HG03457 (cell line): ENCODE measurements around the gene GPR15LG.
"Not testable (repeated sequence)": the region's sequence is repeated elsewhere in the genome, so short reads cannot be mapped to it uniquely, and the experiment has no call there.

Experiments
- ATAC-seq: cut with Tn5 transposase; IDR thresholded peaks from one replicate; pipeline ENCODE4 v1.9.1; 2021; ENCODE audit warnings: moderate number of reproducible peaks; ENCODE audit not compliant: unreplicated experiment

Gene GPR15LG

GRCh38 chr10:84173501-84173929 lies at the start of gene GPR15LG:
Gene GPR15LG, plus strand, starts transcription at chr10:84173801. Its CDS starts 51 bp downstream, at chr10:84173852.
- peak; percentile 36 for ATAC-seq

GRCh38 chr10:84125910-84126784 lies 47.5 kb upstream of the GPR15LG start:
- not testable (repeated sequence) for ATAC-seq

GRCh38 chr10:84126785-84127167 lies 46.8 kb upstream of the GPR15LG start:
- ATAC-seq = no peak

GRCh38 chr10:84135836-84136235 lies 37.8 kb upstream of the GPR15LG start:
- no peak for ATAC-seq

- ATAC-seq = no peak
Observed at GRCh38 chr10:84137811-84138210, 35.8 kb upstream of the GPR15LG start.

- ATAC-seq = no peak
Observed at GRCh38 chr10:84138478-84139125, 35.0 kb upstream of the GPR15LG start.

GRCh38 chr10:84139126-84140035 lies 34.2 kb upstream of the GPR15LG start, which contains the start of gene GHITM:
Gene GHITM, plus strand, starts transcription at chr10:84139509. Its CDS starts 1,992 bp downstream, at chr10:84141501.
- ATAC-seq = peak; percentile 98

GRCh38 chr10:84140036-84140379 lies 33.6 kb upstream of the GPR15LG start:
- no peak for ATAC-seq

GRCh38 chr10:84147347-84147746 lies 26.3 kb upstream of the GPR15LG start:
- ATAC-seq = no peak

GRCh38 chr10:84148006-84148597 lies 25.5 kb upstream of the GPR15LG start:
- ATAC-seq = not testable (repeated sequence)

GRCh38 chr10:84149854-84150253 lies 23.7 kb upstream of the GPR15LG start:
- no peak for ATAC-seq

- no peak for ATAC-seq
Observed at GRCh38 chr10:84152769-84153168, 20.8 kb upstream of the GPR15LG start.

- no peak for ATAC-seq
Observed at GRCh38 chr10:84155521-84155920, 18.1 kb upstream of the GPR15LG start.

GRCh38 chr10:84156009-84156408 lies 17.6 kb upstream of the GPR15LG start:
- no peak for ATAC-seq

GRCh38 chr10:84156768-84157167 lies 16.8 kb upstream of the GPR15LG start:
- no peak for ATAC-seq

GRCh38 chr10:84158061-84158460 lies 15.5 kb upstream of the GPR15LG start:
- no peak for ATAC-seq

GRCh38 chr10:84158550-84158949 lies 15.1 kb upstream of the GPR15LG start:
- ATAC-seq = no peak

- no peak for ATAC-seq
Observed at GRCh38 chr10:84159076-84159685, 14.4 kb upstream of the GPR15LG start.

- no peak for ATAC-seq
Observed at GRCh38 chr10:84160663-84161362, 12.8 kb upstream of the GPR15LG start.

- ATAC-seq = no peak
Observed at GRCh38 chr10:84163996-84164395, 9.6 kb upstream of the GPR15LG start.
